D721Med (cell line): ENCODE measurements around the gene FOXQ1.
"Not testable (repeated sequence)": the region's sequence is repeated elsewhere in the genome, so short reads cannot be mapped to it uniquely, and the experiment has no call there.

Experiments used
- DNase-seq: peaks from one replicate; pipeline ENCODE4 v3.0.0; 2011; ENCODE audit warnings: low spot score; ENCODE audit not compliant: insufficient read length
- FAIRE-seq: peaks from 2 replicates; lab custom pipeline; 2011; peaks lifted over from hg19 to GRCh38; lab: Jason Lieb, UNC
- TF ChIP-seq, protein P1 (sequence below): IDR thresholded peaks from 2 replicates; pipeline ENCODE4 v1.5.1; 2012; ENCODE audit warnings: mild to moderate bottlenecking, control low read depth; ENCODE audit not compliant: insufficient read depth; ENCODE audit errors: missing control alignments

Gene FOXQ1

DNA sequence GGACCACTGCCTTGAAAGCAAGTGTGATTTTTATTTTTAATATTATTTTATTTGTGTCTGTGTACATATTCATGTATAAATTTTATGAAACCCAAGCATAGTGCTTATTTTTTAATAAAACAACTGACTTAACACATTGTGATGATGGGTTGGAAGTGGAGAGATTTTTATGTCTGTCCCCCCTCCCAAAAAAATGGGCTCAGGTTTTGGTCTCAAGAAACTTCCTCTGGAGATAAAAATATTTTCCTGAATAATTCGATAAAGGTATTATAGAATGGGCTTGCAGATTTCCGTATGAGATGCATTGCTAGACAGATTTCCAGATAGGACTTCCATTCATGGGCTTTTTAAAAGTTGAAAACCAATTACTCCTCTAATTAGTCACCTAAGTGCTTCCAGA lies 2.7 kb downstream of the FOXQ1 start:
- FAIRE-seq (no peak), DNase-seq (no peak)
- TF ChIP-seq, protein P1, sequence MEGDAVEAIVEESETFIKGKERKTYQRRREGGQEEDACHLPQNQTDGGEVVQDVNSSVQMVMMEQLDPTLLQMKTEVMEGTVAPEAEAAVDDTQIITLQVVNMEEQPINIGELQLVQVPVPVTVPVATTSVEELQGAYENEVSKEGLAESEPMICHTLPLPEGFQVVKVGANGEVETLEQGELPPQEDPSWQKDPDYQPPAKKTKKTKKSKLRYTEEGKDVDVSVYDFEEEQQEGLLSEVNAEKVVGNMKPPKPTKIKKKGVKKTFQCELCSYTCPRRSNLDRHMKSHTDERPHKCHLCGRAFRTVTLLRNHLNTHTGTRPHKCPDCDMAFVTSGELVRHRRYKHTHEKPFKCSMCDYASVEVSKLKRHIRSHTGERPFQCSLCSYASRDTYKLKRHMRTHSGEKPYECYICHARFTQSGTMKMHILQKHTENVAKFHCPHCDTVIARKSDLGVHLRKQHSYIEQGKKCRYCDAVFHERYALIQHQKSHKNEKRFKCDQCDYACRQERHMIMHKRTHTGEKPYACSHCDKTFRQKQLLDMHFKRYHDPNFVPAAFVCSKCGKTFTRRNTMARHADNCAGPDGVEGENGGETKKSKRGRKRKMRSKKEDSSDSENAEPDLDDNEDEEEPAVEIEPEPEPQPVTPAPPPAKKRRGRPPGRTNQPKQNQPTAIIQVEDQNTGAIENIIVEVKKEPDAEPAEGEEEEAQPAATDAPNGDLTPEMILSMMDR = no peak

DNA sequence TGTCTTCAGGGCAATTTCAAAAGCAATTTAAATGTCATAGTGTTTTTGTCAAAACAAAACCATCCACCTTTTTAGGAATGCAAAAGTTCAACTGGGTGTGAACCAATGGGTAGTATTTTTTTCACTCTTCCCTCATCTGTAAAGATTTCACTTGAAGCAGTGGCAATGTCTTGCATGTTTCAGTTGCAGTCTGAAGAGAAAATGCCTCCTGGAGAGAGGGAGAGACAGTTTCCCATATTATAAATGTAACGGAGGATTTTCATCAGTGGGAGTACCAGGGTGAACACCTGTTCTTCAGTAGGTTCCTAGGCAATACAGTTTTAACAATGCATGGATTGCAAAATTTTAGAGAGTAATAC lies 3.3 kb downstream of the FOXQ1 start:
- FAIRE-seq (no peak), DNase-seq (no peak)
- TF ChIP-seq, protein P1 = no peak

DNA sequence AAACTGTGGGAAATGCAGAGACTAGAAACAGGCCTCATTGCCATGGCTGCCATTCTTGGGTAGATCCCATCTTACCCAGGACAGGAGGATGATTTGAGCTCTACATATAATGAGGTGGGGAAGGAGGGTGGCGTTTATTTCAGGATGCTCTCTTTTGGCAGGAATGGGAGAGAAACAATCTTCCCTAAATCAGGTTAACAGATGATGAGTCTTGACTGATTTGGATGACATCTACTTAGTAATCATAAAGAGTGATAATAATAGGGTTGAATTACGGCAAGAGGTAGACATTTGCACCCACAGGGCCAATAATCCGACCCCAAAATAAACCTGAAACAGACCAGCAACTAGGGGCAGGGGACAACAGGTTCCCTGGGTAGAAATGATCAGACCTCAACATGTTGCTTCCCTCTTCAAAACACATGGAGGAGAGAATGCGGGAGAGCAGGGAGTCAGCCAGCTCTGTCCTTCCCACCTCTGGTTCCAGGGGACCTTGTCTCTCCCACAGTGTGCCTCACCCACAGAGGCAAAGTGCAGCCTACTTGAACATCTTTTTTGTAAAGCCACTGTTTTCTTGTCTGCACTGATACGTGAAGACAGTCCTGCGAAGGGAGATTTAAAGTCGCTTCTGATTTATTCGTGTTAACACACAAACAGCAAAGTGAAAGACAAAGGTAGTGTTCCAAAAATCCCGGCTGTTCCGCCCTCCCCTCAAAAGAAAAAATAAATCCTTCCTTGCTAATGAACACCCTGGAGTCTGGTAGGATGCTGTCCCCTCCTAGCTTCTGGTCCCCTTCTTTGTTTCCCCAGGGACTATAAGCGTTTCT lies 3.9 kb downstream of the FOXQ1 start:
- no peak for FAIRE-seq
- no peak for DNase-seq
- TF ChIP-seq, protein P1 = no peak

DNA sequence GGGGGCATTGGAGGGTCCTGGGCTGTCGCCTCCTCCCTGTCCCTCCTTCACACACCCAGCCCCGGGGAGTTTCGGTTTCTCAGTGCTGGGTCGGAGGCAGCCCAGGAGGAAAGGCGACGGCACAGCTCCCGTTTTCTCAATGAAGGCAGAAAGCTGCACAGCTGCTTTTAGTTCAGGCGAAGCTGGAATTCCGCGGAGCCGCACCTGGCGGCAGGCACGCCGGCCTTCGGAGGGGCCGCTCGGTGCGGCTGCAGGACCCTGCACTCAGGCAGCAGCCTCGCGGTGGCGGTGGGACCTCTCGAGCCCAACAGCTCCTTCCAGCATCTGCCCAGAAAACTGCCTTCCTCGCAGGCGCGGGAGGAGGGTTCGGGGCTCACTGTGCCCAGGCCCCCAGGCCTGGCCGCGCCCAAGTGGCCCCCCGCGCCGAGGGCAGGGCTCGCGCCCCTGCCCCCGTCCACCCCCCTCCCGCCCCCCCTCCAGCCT lies 4.6 kb downstream of the FOXQ1 start:
- DNase-seq (no peak), FAIRE-seq (no peak)
- TF ChIP-seq, protein P1 = no peak

DNA sequence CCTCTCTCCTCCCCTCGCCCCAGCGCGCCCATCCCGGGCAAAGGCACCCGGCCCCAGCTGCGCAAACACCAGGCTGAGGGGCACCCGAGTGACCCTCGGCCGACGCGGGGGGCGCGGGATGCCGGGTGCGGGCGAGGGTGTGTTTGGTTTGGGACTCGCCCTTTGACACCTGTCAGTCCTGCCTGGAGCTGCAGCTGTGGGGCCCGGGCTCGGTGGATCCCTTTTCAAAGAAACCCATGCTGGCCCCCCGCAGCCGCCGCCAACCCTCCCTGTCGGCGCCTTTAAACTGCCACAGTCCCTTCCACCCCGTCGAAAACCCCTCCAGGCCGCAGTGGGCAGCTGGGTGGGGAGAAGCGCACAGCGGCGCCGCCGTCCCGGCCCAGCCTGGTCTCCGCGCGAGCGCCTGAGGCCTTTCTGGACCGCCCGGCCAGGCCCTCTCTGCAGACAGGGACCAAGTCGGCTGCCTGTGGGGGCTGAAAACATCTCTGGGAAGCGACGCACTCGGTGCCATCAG lies 5.5 kb downstream of the FOXQ1 start:
- no peak for FAIRE-seq
- TF ChIP-seq, protein P1 = no peak
- DNase-seq = no peak

DNA sequence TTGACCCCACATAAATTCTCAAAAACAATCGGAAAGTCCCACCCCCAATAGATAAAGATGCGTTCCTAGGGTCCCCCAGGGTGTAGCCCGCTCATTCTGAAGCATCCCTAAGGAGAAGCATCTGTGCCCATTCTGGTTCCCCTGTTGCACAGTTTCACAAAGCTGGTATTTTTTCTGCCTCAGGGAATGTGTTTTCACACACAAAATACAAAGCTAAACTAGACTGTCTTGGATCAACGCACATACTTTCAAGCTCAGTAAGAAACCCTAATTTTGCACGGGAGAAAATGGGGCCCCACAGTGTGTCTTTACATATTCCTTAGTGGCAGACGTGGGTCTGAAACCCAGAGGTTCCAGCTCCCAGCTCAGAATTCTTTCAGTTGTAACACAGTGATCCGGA lies 6.1 kb downstream of the FOXQ1 start:
- TF ChIP-seq, protein P1 = no peak
- DNase-seq = no peak
- FAIRE-seq = no peak

DNA sequence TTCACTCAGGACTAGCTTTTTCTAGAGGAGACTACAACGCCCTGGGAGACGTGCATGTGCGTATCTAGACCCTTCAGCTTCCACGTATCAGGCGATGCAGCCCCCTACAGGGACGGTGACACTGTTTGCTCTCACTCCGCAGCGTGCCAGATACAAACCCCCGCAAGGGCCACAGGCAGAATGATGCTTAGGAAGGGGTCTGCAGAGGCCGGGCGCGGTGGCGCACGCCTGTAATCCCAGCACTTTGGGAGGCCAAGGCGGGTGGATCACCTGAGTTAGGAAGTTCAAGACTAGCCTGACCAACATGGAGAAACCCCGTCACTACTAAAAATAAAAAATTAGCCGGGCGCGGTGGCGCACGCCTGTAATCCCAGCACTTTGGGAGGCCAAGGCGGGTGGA lies 6.7 kb downstream of the FOXQ1 start:
- FAIRE-seq, DNase-seq: not testable (repeated sequence)
